ENCODE measurements around the gene TNNI3.
"Not testable (repeated sequence)": the region's sequence is repeated elsewhere in the genome, so short reads cannot be mapped to it uniquely, and the experiment has no call there.

DNA sequence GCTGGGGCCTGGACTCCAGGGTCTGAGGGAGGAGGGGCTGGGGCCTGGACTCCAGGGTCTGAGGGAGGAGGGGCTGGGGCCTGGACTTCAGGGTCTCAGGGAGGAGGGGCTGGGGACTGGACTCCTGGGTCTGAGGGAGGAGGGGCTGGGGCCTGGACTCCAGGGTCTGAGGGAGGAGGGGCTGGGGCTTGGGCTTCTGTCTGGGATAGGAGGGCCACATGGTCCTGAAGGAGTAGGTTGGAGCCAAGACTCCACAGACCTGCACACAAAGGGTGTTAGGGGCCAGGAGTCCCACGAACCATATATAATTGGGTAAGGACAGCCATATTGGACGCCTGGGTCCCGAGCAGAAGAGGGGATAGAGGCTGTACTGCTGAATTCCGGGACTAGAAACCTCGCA is 1.7 kb downstream of the TNNI3 start:
- TF ChIP-seq, protein P1, sequence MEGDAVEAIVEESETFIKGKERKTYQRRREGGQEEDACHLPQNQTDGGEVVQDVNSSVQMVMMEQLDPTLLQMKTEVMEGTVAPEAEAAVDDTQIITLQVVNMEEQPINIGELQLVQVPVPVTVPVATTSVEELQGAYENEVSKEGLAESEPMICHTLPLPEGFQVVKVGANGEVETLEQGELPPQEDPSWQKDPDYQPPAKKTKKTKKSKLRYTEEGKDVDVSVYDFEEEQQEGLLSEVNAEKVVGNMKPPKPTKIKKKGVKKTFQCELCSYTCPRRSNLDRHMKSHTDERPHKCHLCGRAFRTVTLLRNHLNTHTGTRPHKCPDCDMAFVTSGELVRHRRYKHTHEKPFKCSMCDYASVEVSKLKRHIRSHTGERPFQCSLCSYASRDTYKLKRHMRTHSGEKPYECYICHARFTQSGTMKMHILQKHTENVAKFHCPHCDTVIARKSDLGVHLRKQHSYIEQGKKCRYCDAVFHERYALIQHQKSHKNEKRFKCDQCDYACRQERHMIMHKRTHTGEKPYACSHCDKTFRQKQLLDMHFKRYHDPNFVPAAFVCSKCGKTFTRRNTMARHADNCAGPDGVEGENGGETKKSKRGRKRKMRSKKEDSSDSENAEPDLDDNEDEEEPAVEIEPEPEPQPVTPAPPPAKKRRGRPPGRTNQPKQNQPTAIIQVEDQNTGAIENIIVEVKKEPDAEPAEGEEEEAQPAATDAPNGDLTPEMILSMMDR (IDR thresholded peaks at IDR 0.05; ENCODE audit: borderline replicate concordance, extremely low read depth, low read length, poor library complexity, severe bottlenecking), result not testable (repeated sequence)
- not testable (repeated sequence) for TF ChIP-seq EZH2 (IDR thresholded peaks at IDR 0.05; ENCODE audit: borderline replicate concordance, low read depth, low read length, severe bottlenecking)

Measured in DND-41 (cell line).